ENCODE results near the gene FBXO8. TPM values are rescaled to one million over a fixed set of nuclear protein-coding genes. Genes with fewer than 3 reads are reported as not detected.

The FBXO8 gene
- total RNA-seq, 2 experiments from 2014 or later: 12.6 to 12.7 TPM

DNA sequence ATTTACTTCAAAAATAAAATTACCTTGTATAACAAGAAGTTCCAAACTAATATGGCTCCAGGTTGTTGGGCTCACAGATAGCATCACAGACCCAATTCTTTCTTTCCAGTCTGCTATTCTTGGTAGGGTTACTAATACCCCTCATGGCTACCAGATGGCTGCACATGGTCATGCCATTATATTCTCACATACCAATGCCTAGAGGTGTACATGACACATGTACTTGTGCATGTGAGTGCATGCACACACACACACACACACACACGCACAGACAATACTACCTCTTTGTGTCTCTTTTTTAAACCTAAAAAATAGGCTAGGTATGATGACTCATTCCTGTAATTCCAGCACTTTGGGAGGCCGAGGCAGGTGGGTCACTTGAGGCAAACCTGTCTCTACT is 31.1 kb downstream of the FBXO8 start:
- no peak overlapping the region for H3K4me2 ChIP-seq (ENCODE audit: low read length)

DNA sequence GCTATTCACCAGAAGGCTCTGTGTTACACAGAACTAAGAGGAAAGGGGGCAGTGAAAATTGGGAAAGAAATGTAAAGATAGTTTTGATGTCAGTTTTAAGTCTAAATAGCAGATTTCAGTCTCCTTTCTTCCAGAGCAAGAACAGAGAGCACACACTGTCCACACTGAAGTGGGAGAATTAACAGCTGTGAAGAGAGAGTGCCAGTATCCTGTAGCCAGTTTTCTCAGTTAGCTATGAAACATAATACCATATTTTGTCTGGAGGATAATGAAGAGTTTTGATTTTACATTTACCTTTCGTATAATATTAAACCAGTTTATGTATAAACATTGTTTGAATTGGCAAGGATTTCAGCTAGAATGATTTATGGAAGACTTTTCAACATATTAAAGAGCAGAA is 35.1 kb downstream of the FBXO8 start:
- TF ChIP-seq, protein P1, sequence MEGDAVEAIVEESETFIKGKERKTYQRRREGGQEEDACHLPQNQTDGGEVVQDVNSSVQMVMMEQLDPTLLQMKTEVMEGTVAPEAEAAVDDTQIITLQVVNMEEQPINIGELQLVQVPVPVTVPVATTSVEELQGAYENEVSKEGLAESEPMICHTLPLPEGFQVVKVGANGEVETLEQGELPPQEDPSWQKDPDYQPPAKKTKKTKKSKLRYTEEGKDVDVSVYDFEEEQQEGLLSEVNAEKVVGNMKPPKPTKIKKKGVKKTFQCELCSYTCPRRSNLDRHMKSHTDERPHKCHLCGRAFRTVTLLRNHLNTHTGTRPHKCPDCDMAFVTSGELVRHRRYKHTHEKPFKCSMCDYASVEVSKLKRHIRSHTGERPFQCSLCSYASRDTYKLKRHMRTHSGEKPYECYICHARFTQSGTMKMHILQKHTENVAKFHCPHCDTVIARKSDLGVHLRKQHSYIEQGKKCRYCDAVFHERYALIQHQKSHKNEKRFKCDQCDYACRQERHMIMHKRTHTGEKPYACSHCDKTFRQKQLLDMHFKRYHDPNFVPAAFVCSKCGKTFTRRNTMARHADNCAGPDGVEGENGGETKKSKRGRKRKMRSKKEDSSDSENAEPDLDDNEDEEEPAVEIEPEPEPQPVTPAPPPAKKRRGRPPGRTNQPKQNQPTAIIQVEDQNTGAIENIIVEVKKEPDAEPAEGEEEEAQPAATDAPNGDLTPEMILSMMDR (conservative IDR thresholded peaks at IDR 0.05; ENCODE audit: low read length): no peak
- TF ChIP-seq EZH2phosphoT487 (IDR thresholded peaks at IDR 0.05; ENCODE audit: borderline replicate concordance, low read depth, low read length): no peak
- no TSS peak for BruUV-seq (replicated peaks)
- H2AFZ ChIP-seq (ENCODE audit: low read length): no peak overlapping the region
- H3K9me3 ChIP-seq (ENCODE audit: low read length): no peaks in the 10 kb centered on the region
- ChIA-PET CTCF (ENCODE audit: unreplicated experiment) (no interaction called here), POLR2A (interaction anchor here (1.5 kb wide), 1 partner anchor 8 kb away, joined by 4 read pairs; no protein-coding TSS in a partner anchor)
- H4K20me1 ChIP-seq (ENCODE audit: insufficient read depth, low read length): no peaks in the 10 kb centered on the region
- H3K4me1 ChIP-seq (ENCODE audit: insufficient read depth, low read length, poor library complexity, severe bottlenecking): no peaks in the 10 kb centered on the region
- H3K4me2 ChIP-seq (ENCODE audit: low read length): no peak overlapping the region
- no peak for DNase-seq (ENCODE audit: low spot score)
- no peaks in the 10 kb centered on the region for H3K9me2 ChIP-seq (ENCODE audit: insufficient read depth, low read length)
- H3K4me3 ChIP-seq (ENCODE audit: low read depth, low read length, poor library complexity, severe bottlenecking): no peak overlapping the region
- no peaks in the 10 kb centered on the region for H3K79me2 ChIP-seq (ENCODE audit: insufficient read depth, low read depth, low read length)
- intact Hi-C loops (cut with micrococcal nuclease; ENCODE audit: unreplicated experiment): no loop called here
- no peak overlapping the region for H3K27ac ChIP-seq (ENCODE audit: low read depth, low read length, poor library complexity, severe bottlenecking)
- H3K36me3 ChIP-seq (ENCODE audit: insufficient read depth, low read length): no peaks in the 10 kb centered on the region

More for the DNA sequence above, 31.1 kb downstream of the FBXO8 start:
- H3K4me1 ChIP-seq (ENCODE audit: insufficient read depth, low read length, poor library complexity, severe bottlenecking): no peaks in the 10 kb centered on the region
- H3K9me3 ChIP-seq (ENCODE audit: low read length): no peaks in the 10 kb centered on the region
- intact Hi-C loops (cut with micrococcal nuclease; ENCODE audit: unreplicated experiment): no loop called here
- CTCF ChIA-PET (ENCODE audit: unreplicated experiment): no interaction called here
- TF ChIP-seq, protein P1 (conservative IDR thresholded peaks at IDR 0.05; ENCODE audit: low read length): no peak
- TF ChIP-seq EZH2phosphoT487 (IDR thresholded peaks at IDR 0.05; ENCODE audit: borderline replicate concordance, low read depth, low read length): no peak
- no peaks in the 10 kb centered on the region for H3K79me2 ChIP-seq (ENCODE audit: insufficient read depth, low read depth, low read length)
- no peaks in the 10 kb centered on the region for H4K20me1 ChIP-seq (ENCODE audit: insufficient read depth, low read length)
- BruUV-seq (replicated peaks): no TSS peak
- H3K27ac ChIP-seq (ENCODE audit: low read depth, low read length, poor library complexity, severe bottlenecking): no peak overlapping the region
- POLR2A ChIA-PET: interaction anchor here (0.6 to 1.1 kb wide), 3 partner anchors 24 to 52 kb away, joined by 3 to 4 read pairs (median 3); partner anchors contain the start of genes CEP44 and FBXO8
- no peak overlapping the region for H3K4me3 ChIP-seq (ENCODE audit: low read depth, low read length, poor library complexity, severe bottlenecking)
- H2AFZ ChIP-seq (ENCODE audit: low read length): no peak overlapping the region
- H3K9me2 ChIP-seq (ENCODE audit: insufficient read depth, low read length): no peaks in the 10 kb centered on the region
- H3K36me3 ChIP-seq (ENCODE audit: insufficient read depth, low read length): no peaks in the 10 kb centered on the region
- DNase-seq (ENCODE audit: low spot score): no peak

DNA sequence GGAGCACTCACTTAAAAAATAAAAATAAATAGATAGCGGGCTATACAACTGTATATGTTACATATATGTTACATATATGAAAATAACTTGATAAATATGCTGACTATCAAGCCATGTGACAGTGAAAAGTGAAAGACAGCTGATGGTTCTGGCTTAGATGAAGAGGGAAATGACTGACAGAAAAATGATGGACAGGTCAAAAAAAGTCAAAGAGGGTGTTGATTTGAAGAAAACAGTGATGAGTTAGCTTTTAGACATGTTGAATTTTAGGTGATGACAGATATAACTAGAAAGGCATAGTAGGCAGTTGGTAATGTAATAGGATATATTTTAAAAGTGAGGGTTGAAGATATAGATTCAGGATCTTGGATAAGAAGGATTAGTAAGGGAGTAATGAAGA is 37.8 kb downstream of the FBXO8 start:
- Histone ChIP-seq H3K9me3 (ENCODE audit: low read length) (no peaks in the 10 kb centered on the region), H3K79me2 (ENCODE audit: insufficient read depth, low read depth, low read length) (no peaks in the 10 kb centered on the region), H3K27ac (ENCODE audit: low read depth, low read length, poor library complexity, severe bottlenecking) (no peak overlapping the region), H3K4me1 (ENCODE audit: insufficient read depth, low read length, poor library complexity, severe bottlenecking) (no peaks in the 10 kb centered on the region), H4K20me1 (ENCODE audit: insufficient read depth, low read length) (no peaks in the 10 kb centered on the region), H3K36me3 (ENCODE audit: insufficient read depth, low read length) (no peaks in the 10 kb centered on the region), H3K4me2 (ENCODE audit: low read length) (no peak overlapping the region), H3K9me2 (ENCODE audit: insufficient read depth, low read length) (no peaks in the 10 kb centered on the region), H2AFZ (ENCODE audit: low read length) (no peak overlapping the region), H3K4me3 (ENCODE audit: low read depth, low read length, poor library complexity, severe bottlenecking) (no peak overlapping the region)
- ChIA-PET CTCF (ENCODE audit: unreplicated experiment) (no interaction called here), POLR2A (interaction anchor here (0.7 kb wide), 1 partner anchor 64 kb away, joined by 3 read pairs; no protein-coding TSS in a partner anchor)
- BruUV-seq (replicated peaks): no TSS peak
- intact Hi-C loops (cut with micrococcal nuclease; ENCODE audit: unreplicated experiment): no loop called here
- TF ChIP-seq, protein P1 (conservative IDR thresholded peaks at IDR 0.05; ENCODE audit: low read length): no peak
- no peak for TF ChIP-seq EZH2phosphoT487 (IDR thresholded peaks at IDR 0.05; ENCODE audit: borderline replicate concordance, low read depth, low read length)
- no peak for DNase-seq (ENCODE audit: low spot score)

Data from OCI-LY7 (cell line).